ENCODE measurements around the gene ALG9. TPM values are rescaled to one million over a fixed set of nuclear protein-coding genes. Genes with fewer than 3 reads are reported as not detected.
A peak's percentile ranks its signal among the peaks of the same experiment; 100 is the strongest.

ALG9 gene
- total and polyA plus RNA-seq, 2 donors (not counting 1 experiment from before 2014, with no cell fraction given): 30.9 to 43.8 TPM

- Histone ChIP-seq H3K79me2 (ENCODE audit: control insufficient read depth, insufficient read depth, low read length) (peaks cover 16% of the 10 kb centered on the region), H2AFZ (ENCODE audit: low read length) (no peak overlapping the region), H4K20me1 (ENCODE audit: control insufficient read depth, extremely low read depth, insufficient read depth, low read length) (no peaks in the 10 kb centered on the region), H3K4me1 (ENCODE audit: control insufficient read depth, extremely low read depth, insufficient read depth, low read length) (peaks cover 6% of the 10 kb centered on the region), H3K9me3 (ENCODE audit: control insufficient read depth, insufficient read depth, low read depth, low read length) (no peaks in the 10 kb centered on the region), H3K27me3 (ENCODE audit: control insufficient read depth, insufficient read depth, low read length) (no peaks in the 10 kb centered on the region), H3K9ac (ENCODE audit: insufficient read depth, low read length) (no peak overlapping the region), H3K27ac (ENCODE audit: insufficient read depth, low read length) (no peak overlapping the region), H3K4me3 (replicated peaks in 1 of 4; ENCODE audit: control extremely low read depth in 1 of 4, insufficient read depth in 1 of 4, low read depth in 3 of 4, low read length in 4 of 4) (no peak overlapping the region), H3K36me3 (ENCODE audit: control insufficient read depth, insufficient read depth, low read length) (peaks cover 12% of the 10 kb centered on the region), H3K4me2 (ENCODE audit: extremely low read depth, insufficient read depth, low read length) (no peak overlapping the region)
- no peak for DNase-seq (ENCODE audit: low read depth in 2 of 2)
- TF ChIP-seq EZH2 (IDR thresholded peaks at IDR 0.05; ENCODE audit: low read length, missing control alignments) (no peak), CTCF (conservative IDR thresholded peaks at IDR 0.05 in 1 of 2, IDR thresholded peaks at IDR 0.05 in 1 of 2; ENCODE audit: low read depth in 1 of 2, low read length in 2 of 2) (no peak)
Observed at GRCh38 chr11:111748035-111748804, 123.2 kb downstream of the ALG9 start.

- Histone ChIP-seq H3K79me2 (ENCODE audit: control insufficient read depth, insufficient read depth, low read length) (peaks cover 16% of the 10 kb centered on the region), H2AFZ (ENCODE audit: low read length) (no peak overlapping the region), H3K4me1 (ENCODE audit: control insufficient read depth, extremely low read depth, insufficient read depth, low read length) (peaks cover 6% of the 10 kb centered on the region), H3K4me2 (ENCODE audit: extremely low read depth, insufficient read depth, low read length) (peak overlapping the region; percentile 26), H3K27ac (ENCODE audit: insufficient read depth, low read length) (peak overlapping the region; percentile 71), H3K9me3 (ENCODE audit: control insufficient read depth, insufficient read depth, low read depth, low read length) (no peaks in the 10 kb centered on the region), H3K9ac (ENCODE audit: insufficient read depth, low read length) (no peak overlapping the region), H3K36me3 (ENCODE audit: control insufficient read depth, insufficient read depth, low read length) (peaks cover 14% of the 10 kb centered on the region), H3K4me3 (replicated peaks in 1 of 4; ENCODE audit: control extremely low read depth in 1 of 4, insufficient read depth in 1 of 4, low read depth in 3 of 4, low read length in 4 of 4) (peak overlapping the region in 2 of 4 experiments; percentile 4 to 15), H4K20me1 (ENCODE audit: control insufficient read depth, extremely low read depth, insufficient read depth, low read length) (no peaks in the 10 kb centered on the region), H3K27me3 (ENCODE audit: control insufficient read depth, insufficient read depth, low read length) (no peaks in the 10 kb centered on the region)
- TF ChIP-seq CTCF (conservative IDR thresholded peaks at IDR 0.05 in 1 of 2, IDR thresholded peaks at IDR 0.05 in 1 of 2; ENCODE audit: low read depth in 1 of 2, low read length in 2 of 2) (no peak), EZH2 (IDR thresholded peaks at IDR 0.05; ENCODE audit: low read length, missing control alignments) (no peak)
- peak; percentile 67 to 79 for DNase-seq (ENCODE audit: low read depth in 2 of 2)
Observed at GRCh38 chr11:111745719-111746504, 125.5 kb downstream of the ALG9 start.

GRCh38 chr11:111743700-111744099 is 127.7 kb downstream of the ALG9 start:
- Histone ChIP-seq H4K20me1 (ENCODE audit: control insufficient read depth, extremely low read depth, insufficient read depth, low read length) (no peaks in the 10 kb centered on the region), H3K79me2 (ENCODE audit: control insufficient read depth, insufficient read depth, low read length) (peaks cover 16% of the 10 kb centered on the region), H3K27me3 (ENCODE audit: control insufficient read depth, insufficient read depth, low read length) (no peaks in the 10 kb centered on the region), H3K36me3 (ENCODE audit: control insufficient read depth, insufficient read depth, low read length) (peaks cover 16% of the 10 kb centered on the region), H3K4me3 (replicated peaks in 1 of 4; ENCODE audit: control extremely low read depth in 1 of 4, insufficient read depth in 1 of 4, low read depth in 3 of 4, low read length in 4 of 4) (no peak overlapping the region), H2AFZ (ENCODE audit: low read length) (no peak overlapping the region), H3K4me2 (ENCODE audit: extremely low read depth, insufficient read depth, low read length) (no peak overlapping the region), H3K27ac (ENCODE audit: insufficient read depth, low read length) (no peak overlapping the region), H3K9me3 (ENCODE audit: control insufficient read depth, insufficient read depth, low read depth, low read length) (no peaks in the 10 kb centered on the region), H3K9ac (ENCODE audit: insufficient read depth, low read length) (no peak overlapping the region), H3K4me1 (ENCODE audit: control insufficient read depth, extremely low read depth, insufficient read depth, low read length) (peaks cover 6% of the 10 kb centered on the region)
- no peak for TF ChIP-seq EZH2 (IDR thresholded peaks at IDR 0.05; ENCODE audit: low read length, missing control alignments)
- no peak for TF ChIP-seq CTCF (conservative IDR thresholded peaks at IDR 0.05 in 1 of 2, IDR thresholded peaks at IDR 0.05 in 1 of 2; ENCODE audit: low read depth in 1 of 2, low read length in 2 of 2)
- DNase-seq (ENCODE audit: low read depth in 2 of 2): no peak
